ENCODE measurements around the gene IFNAR1. TPM values are rescaled to one million over a fixed set of nuclear protein-coding genes. Genes with fewer than 3 reads are reported as not detected.

The IFNAR1 gene
- total and polyA plus RNA-seq, 9 of the 15 experiments (the other 6 are each of a cell fraction or from before 2014, with no cell fraction given), result 8.6 to 31.8 (median 14.8) TPM

- TF ChIP-seq SRF (CRISPR knock-in tag; IDR thresholded peaks at IDR 0.05), result no peak
- TF ChIP-seq, protein P1, sequence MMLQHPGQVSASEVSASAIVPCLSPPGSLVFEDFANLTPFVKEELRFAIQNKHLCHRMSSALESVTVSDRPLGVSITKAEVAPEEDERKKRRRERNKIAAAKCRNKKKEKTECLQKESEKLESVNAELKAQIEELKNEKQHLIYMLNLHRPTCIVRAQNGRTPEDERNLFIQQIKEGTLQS (IDR thresholded peaks at IDR 0.05), result no peak
- TF ChIP-seq, protein P1 (CRISPR knock-in tag; conservative IDR thresholded peaks at IDR 0.05), result 0 out of 2 replicates have a peak, but pooled peaks have one; percentile 13
- no peak for TF ChIP-seq ZNF318 (IDR thresholded peaks at IDR 0.05; ENCODE audit: borderline replicate concordance in 1 of 2, low read depth in 1 of 2)
- TF ChIP-seq ZNF143 (CRISPR knock-in tag; IDR thresholded peaks at IDR 0.05), result no peak
- no peak for TF ChIP-seq U2AF1 (optimal IDR thresholded peaks at IDR 0.05; ENCODE audit: low read depth, low read length)
- no peak for TF ChIP-seq BRD9 (IDR thresholded peaks at IDR 0.05; ENCODE audit: low read depth, partially characterized antibody)
- peak; percentile 49 for TF ChIP-seq PRDM10 (IDR thresholded peaks at IDR 0.05; ENCODE audit: partially characterized antibody)
- TF ChIP-seq SIX5 (IDR thresholded peaks at IDR 0.05; ENCODE audit: borderline replicate concordance in 1 of 2, insufficient read depth in 1 of 2, low read depth in 1 of 2, low read length in 2 of 2), result no peak
- TF ChIP-seq SNIP1 (IDR thresholded peaks at IDR 0.05; ENCODE audit: low read depth), result no peak
- no peak for TF ChIP-seq FOXA3 (CRISPR knock-in tag; conservative IDR thresholded peaks at IDR 0.05 in 1 of 2, IDR thresholded peaks at IDR 0.05 in 1 of 2)
- TF ChIP-seq PTRF (tag; IDR thresholded peaks at IDR 0.05), result no peak
- TF ChIP-seq ELF2 (CRISPR knock-in tag; IDR thresholded peaks at IDR 0.05), result no peak
- TF ChIP-seq MED1 (CRISPR knock-in tag; IDR thresholded peaks at IDR 0.05; ENCODE audit: borderline replicate concordance), result no peak
- TF ChIP-seq ZFX (CRISPR knock-in tag; IDR thresholded peaks at IDR 0.05), result no peak
These were observed 7.4 kb downstream of the IFNAR1 start (continued) for GRCh38 chr21:33332143-33332542.
